ENCODE results near the gene APLF. TPM values are rescaled to one million over a fixed set of nuclear protein-coding genes. Genes with fewer than 3 reads are reported as not detected.
"Not testable (repeated sequence)": the region's sequence is repeated elsewhere in the genome, so short reads cannot be mapped to it uniquely, and the experiment has no call there.

The APLF gene
- total and polyA plus RNA-seq, 9 donors = 1.0 to 14.1 (median 9.3) TPM

GRCh38 chr2:68438455-68439303, 28.7 kb upstream of the APLF start:
- intact Hi-C loops (cut with DNase I) = loop anchor here in 2 of 4 donors (10.0 kb wide), 2 partner anchors 74 to 314 kb away; partner anchors contain the start of gene PLEK (in 1 of the 2)
- WGBS, 3 donors = 41 to 53% (median 45%) methylated on average over 7 of the region's 7 CpGs
- no peak for DNase-seq

DNA sequence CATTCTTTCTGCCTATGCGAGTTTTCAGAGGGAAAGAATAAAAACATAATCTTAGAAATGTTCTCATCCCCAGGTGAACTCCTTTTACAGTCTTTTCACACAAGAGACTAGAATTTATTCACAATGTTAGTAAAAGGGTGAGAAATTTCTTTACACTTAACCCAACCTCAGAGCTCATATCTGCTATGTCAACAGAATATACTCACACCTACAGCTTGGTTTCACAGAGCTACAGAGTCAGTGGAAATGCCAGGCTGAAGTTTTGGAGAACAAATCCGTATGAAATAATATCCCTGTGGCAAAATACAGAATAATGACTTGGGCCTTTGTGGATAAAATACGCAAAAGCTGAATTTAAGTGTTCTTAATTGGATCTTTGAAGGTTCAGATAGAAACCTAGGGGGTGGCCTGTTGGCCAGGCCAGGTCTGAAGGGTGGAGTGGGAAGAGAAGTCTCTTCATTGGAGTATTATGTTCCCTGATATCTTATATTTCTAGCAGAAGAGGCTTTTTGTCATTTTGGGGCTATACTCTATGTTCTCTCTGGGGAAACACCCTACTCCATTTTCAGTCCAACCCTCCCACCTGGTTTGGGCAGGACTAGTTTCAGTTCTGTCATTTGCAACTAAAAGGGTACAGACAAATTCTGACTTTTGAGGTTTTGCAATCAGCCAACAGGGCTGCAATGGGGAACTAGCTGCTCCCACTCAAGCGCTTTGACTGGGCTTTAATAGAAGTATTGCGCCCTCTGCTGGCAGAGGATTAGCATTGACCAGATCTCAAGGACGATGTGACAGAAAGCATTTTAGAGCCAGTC, 26.0 kb upstream of the APLF start:
- H3K4me3 ChIP-seq = no peak overlapping the region
- H3K36me3 ChIP-seq = no peaks in the 10 kb centered on the region
- TF ChIP-seq EP300 (IDR thresholded peaks at IDR 0.05) = no peak
- TF ChIP-seq POLR2A (IDR thresholded peaks at IDR 0.05) = no peak
- TF ChIP-seq CTCF (IDR thresholded peaks at IDR 0.05) = peak; percentile 84 to 92 (median 90)
- WGBS, 3 donors = 42 to 43% (median 42%) methylated on average over 6 of the region's 6 CpGs
- no peaks in the 10 kb centered on the region for H3K9me3 ChIP-seq
- H3K4me1 ChIP-seq (ENCODE audit: insufficient read depth) = no peaks in the 10 kb centered on the region
- H3K27ac ChIP-seq = no peak overlapping the region
- peak; percentile 70 to 88 (median 79) for DNase-seq
- no peaks in the 10 kb centered on the region for H3K27me3 ChIP-seq
- intact Hi-C loops (cut with DNase I) = loop anchor here (5.0 kb wide), 3 partner anchors 79 to 319 kb away; no protein-coding TSS in a partner anchor

More at GRCh38 chr2:68438455-68439303, 28.7 kb upstream of the APLF start:
- H3K27me3 ChIP-seq = no peaks in the 10 kb centered on the region
- TF ChIP-seq POLR2A (IDR thresholded peaks at IDR 0.05) = no peak
- no peak for TF ChIP-seq EP300 (IDR thresholded peaks at IDR 0.05)
- TF ChIP-seq CTCF (IDR thresholded peaks at IDR 0.05) = no peak
- peaks cover 4% of the 10 kb centered on the region for H3K4me1 ChIP-seq (ENCODE audit: insufficient read depth)
- H3K4me3 ChIP-seq = no peak overlapping the region
- H3K36me3 ChIP-seq = no peaks in the 10 kb centered on the region
- no peaks in the 10 kb centered on the region for H3K9me3 ChIP-seq
- H3K27ac ChIP-seq = peak overlapping the region in 1 of 2 donors; percentile 18

DNA sequence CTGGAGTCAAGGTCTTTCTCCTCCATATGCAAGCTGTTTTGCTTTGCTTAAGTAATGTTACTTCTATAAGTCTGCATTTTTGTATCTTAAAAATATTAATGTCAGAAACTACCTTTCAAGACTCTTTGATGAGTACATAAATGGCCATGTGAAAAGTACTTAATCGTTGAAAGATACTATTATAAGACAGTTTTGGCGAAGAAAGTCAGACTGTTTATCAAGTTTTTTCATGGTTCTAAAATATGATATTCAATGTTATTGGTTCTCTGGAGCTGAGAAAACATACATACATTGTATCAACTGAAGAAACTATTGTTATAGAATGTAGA, 25.4 kb upstream of the APLF start:
- no peaks in the 10 kb centered on the region for H3K4me1 ChIP-seq (ENCODE audit: insufficient read depth)
- H3K36me3 ChIP-seq = no peaks in the 10 kb centered on the region
- no peak overlapping the region for H3K4me3 ChIP-seq
- no peaks in the 10 kb centered on the region for H3K9me3 ChIP-seq
- no peak overlapping the region for H3K27ac ChIP-seq
- no peaks in the 10 kb centered on the region for H3K27me3 ChIP-seq
- TF ChIP-seq EP300 (IDR thresholded peaks at IDR 0.05) (no peak), POLR2A (IDR thresholded peaks at IDR 0.05) (no peak), CTCF (IDR thresholded peaks at IDR 0.05) (no peak)
- intact Hi-C loops (cut with DNase I) = loop anchor here (5.0 kb wide), 3 partner anchors 80 to 320 kb away; no protein-coding TSS in a partner anchor
- WGBS, 3 donors = 48 to 68% (median 58%) methylated on average over 2 of the region's 2 CpGs
- DNase-seq = no peak

DNA sequence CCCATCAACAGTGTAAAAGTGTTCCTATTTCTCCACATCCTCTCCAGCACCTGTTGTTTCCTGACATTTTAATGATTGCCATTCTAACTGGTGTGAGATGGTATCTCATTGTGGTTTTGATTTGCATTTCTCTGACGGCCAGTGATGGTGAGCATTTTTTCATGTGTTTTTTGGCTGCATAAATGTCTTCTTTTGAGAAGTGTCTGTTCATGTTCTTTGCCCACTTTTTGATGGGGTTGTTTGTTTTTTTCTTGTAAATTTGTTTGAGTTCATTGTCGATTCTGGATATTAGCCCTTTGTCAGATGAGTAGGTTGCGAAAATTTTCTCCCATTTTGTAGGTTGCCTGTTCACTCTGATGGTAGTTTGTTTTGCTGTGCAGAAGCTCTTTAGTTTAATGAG, 21.0 kb upstream of the APLF start:
- H3K27ac ChIP-seq; H3K4me1 ChIP-seq (ENCODE audit: insufficient read depth); H3K9me3 ChIP-seq; H3K4me3 ChIP-seq; H3K36me3 ChIP-seq; DNase-seq; H3K27me3 ChIP-seq; intact Hi-C loops (cut with DNase I): not testable (repeated sequence)
- 74 to 86% (median 82%) methylated on average over 3 of the region's 3 CpGs for WGBS, 3 donors

Measured in ovary (tissue), 9 donors.